Erythroblast (primary cell): ENCODE data around the gene GLIPR1L2.

Source experiments
- GATA1 ChIP-seq: IDR thresholded peaks from 2 replicates; pipeline ENCODE4 v1.6.1; 2011; ENCODE audit warnings: low read depth, mild to moderate bottlenecking, control low read depth, low read length, moderate library complexity
- POLR2A ChIP-seq: IDR thresholded peaks from 2 replicates; pipeline ENCODE4 v1.6.1; 2011; ENCODE audit warnings: mild to moderate bottlenecking, low read length

DNA sequence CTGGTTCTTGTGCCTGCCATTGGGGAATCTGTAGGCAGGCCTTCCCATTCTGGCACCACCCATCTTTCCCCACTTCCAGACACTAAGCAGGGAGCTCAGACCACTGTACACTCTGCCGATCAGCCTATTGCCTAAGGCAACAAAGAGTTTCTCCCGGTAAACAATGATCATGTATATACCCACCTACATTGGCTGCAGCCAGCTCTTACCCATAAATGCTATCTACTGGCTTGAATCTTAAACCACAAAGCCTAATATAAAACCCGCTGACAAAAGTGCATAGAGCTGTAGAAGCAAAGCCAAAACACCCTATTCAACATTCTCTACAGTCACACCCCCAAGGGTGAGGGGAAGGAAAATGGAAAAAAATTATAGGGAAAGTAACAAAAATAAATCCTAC, 68.9 kb downstream of the GLIPR1L2 start:
- TF ChIP-seq POLR2A (no peak), GATA1 (no peak)
